NCI-H510A (cell line): ENCODE results near the gene FABP7.
A peak's percentile ranks its signal among the peaks of the same experiment; 100 is the strongest.

Source experiments
- DNase-seq: peaks from one replicate; lab custom pipeline; 2025; lab: John Stamatoyannopoulos, UW

Gene FABP7

DNA sequence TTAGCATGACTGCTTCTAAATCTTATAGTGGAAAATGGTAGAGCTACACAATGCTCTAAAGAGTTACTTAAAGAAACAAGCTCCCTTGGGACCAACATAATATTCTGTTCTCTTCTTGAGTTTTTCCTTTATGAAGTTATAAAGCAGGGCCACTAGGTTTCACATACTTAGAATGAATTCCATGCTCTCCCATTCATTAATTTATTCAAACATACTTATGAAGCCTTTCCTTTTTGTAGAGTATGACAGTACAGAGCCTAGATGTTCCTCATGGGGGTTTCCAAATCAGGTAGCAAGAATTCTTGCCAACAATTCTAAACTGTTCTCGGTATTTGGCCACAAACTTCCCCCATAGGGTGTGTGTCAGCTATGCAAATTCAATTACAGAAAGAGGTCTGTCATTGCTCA is 20.6 kb upstream of the FABP7 start:
- DNase-seq: no peak

- no peak for DNase-seq
Measured at GRCh38 chr6:122760330-122760729, 19.2 kb upstream of the FABP7 start.

GRCh38 chr6:122766256-122766655 is 13.3 kb upstream of the FABP7 start:
- DNase-seq: no peak

DNA sequence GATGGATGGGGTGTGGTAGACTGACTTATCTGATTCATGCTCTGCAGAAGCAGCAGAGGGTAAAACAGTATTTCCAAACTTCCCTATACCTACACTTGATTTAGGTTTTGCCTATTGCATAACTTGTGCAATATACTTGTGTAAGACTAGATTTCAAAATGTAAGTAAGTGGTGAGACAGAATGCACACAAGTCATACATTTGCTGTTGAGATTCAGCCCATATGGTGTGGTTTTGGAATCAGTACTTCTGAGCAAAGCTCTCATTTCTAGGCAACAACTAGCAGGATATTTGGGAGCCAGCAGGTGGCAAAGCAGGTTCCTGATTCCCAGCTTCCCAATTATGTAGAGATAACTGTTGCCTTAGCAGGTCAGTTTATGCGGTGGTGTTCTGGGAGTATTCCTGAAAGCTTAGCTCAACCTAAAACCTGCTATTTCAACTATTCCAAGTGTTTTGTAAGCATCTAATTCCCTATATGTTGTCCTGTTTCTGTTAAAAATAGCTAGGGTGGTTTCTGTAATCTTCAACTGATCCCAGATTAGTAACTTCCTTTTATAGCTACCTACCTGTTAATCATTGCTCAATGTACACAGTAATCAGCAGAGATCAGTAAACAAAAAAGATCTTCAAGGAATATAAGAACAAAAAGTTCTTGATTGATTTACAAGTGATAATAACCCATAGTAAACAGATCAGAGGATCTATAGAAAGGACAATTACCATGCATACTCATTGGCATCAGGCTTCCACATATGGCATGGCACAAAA is 8.5 kb upstream of the FABP7 start:
- no peak for DNase-seq

GRCh38 chr6:122772724-122773415 is 6.6 kb upstream of the FABP7 start:
- no peak for DNase-seq

GRCh38 chr6:122775975-122776374 is 3.5 kb upstream of the FABP7 start:
- no peak for DNase-seq

GRCh38 chr6:122778302-122778701 is 1.2 kb upstream of the FABP7 start:
- no peak for DNase-seq

DNA sequence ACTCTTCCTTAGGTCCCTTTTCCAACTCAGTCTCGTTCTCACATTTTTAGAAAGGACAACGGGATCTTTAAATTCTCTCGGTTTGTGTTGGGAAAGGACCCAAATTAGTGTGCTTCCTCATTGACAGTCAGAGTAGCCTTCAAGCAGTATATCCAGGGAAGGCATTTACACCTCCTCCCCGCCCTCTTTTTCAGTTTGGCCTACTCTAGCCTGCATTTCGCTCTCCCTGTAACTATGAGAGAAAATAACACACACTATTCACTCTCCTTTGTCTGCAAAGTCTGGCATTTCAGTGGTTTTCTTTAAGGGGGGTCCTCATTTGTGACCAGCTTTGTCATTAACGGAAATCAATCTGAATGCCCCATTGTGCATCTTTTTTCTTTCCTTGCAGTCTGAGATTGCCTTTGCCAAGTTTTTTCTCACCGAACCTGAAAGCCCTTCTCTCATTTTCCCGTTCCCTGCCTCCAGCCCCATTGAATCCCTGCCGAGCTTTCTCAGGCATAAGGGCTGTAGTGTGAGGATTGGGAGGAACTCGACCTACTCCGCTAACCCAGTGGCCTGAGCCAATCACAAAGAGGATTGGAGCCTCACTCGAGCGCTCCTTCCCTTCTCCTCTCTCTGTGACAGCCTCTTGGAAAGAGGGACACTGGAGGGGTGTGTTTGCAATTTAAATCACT is 393 bp upstream of the FABP7 start:
- no peak for DNase-seq

DNA sequence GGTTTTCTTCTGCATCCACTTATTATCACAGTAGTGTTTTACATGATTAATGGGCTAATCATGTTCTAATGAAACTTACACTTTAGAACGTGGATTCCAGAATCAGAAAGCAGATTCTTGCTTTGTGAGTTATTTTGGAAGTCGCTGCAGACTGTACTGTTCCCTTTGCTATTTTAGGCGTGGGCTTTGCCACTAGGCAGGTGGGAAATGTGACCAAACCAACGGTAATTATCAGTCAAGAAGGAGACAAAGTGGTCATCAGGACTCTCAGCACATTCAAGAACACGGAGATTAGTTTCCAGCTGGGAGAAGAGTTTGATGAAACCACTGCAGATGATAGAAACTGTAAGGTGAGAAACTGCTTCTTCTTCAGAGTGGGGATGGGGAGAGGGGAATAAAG is 598 bp downstream of the FABP7 start:
- no peak for DNase-seq

GRCh38 chr6:122781716-122782115 is 2.2 kb downstream of the FABP7 start:
- DNase-seq: no peak

DNA sequence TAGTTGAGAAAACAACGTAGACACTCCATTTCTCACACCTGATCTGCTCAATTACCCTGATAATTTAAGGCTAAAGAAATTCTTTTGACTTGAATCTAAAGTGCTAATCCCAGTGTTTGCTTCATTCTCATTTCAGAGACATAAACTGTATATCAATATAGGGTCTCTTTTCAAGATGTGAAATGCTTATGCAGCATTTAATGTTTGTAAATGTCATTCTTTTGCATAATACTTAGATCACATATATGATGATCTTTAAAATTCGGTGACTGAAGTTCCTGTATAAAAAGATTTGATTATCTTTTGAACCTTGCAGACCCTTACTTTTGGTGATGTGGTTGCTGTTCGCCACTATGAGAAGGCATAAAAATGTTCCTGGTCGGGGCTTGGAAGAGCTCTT is 3.9 kb downstream of the FABP7 start:
- DNase-seq: no peak

- no peak for DNase-seq
Measured at GRCh38 chr6:122785891-122786290, 6.4 kb downstream of the FABP7 start.

- DNase-seq: no peak
Measured at GRCh38 chr6:122787721-122788120, 8.2 kb downstream of the FABP7 start.

- no peak for DNase-seq
Measured at GRCh38 chr6:122788208-122788607, 8.7 kb downstream of the FABP7 start.

DNA sequence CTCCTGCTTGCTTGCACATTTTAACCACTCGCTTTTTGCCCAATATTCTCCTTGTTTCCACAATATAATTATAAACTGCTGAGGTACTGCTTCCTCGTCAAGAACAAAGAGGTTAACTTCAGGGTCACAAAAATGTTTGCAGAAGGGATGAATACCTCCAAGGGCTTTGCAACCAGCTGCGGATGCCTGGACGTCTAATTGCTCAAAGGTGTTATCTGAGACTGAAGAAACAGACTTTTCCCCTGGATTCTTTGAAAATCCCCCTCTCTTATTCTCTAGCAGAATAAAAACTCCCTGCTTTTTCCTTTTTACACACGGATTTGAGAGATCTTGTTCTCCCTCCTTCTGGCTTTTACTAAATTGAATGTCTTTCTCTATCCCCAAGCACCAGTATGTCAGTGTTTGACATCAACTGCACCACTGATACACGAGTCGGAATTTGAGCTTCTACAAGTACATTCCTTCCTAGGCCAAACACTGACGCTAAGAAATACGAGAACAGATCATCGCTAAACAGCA is 9.2 kb downstream of the FABP7 start:
- DNase-seq: no peak

GRCh38 chr6:122789182-122790027 is 9.9 kb downstream of the FABP7 start, which contains the start of gene SMPDL3A:
TSS of gene SMPDL3A (plus strand) at chr6:122789258. CDS start at chr6:122789347, 89 bp downstream.
- peak; percentile 42 for DNase-seq

DNA sequence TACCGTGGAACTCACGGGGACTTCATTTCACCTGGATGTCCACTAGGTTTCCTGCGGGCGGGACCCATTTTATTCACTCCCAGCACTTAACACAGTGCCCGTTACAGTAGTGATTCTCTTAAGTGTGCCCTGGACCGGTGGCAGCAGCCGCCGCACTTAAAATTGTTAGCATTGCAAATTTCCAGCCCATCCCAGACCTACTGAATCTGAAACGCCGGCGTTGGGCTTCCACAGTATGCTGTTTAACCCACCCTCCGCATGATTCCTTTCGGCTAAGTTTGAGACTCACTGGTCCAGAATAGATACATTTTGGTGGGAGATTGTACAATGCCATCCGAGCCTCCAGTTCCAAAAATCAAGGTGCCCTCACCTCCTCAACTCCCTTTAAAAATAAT is 10.5 kb downstream of the FABP7 start:
- DNase-seq: no peak

DNA sequence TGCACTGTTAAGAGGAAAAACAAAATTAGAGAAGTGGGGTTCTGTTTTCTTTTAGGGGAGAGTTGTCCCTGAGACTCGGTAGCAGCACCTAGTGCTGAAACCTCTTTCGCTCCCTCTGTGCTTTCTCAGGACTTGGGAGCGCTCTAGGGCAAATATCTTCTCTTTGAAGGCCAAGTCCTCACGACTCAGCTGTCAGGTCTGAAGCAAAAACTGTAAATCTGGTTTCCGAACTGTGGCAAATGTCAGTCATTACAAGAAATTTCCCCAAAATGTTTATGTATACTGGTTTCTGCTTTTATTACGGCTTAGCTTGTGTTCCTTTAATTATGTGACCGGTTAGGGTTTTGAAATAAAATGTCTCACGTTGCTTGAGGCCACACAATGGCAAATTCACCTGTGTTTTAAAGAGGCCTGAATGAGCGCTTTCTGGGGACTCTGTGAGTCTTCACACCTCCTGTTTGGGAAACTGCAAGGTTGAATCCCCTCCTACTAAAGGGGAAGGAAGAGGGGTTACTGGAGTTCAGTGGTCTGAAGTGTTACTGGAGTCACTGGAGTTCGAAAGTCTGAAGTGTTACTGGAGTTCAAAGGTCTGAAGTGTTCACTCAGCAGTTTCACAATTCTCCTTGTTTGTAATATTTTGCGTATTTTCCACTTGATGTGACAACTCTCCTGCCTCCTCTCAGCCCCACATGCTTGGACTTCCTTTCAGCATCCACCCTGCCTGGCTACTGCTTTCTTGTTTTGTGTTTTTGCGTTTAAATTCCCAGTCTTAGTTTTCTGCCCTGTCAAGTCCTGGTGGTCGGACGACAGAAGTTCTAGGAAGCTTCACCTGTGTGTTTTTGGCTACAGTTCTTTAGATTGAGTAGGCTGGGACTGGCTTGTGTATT is 11.2 kb downstream of the FABP7 start:
- no peak for DNase-seq

DNA sequence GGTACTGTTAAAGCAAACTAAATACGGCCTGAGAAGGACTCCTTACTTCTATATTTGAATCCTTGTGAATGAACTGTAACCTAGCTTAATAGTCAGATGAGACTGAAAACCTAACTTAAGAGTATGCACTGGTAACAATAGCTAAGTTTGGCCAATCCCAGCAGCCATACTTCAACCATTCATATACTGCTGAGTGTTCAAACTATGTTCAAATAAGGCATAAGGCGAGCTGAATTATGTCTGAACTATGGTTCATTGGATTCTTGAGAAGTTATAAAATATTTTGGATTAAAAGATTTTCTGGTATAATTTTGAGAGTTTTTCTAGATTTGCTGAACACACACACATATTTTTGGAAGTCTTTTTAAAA is 11.8 kb downstream of the FABP7 start:
- DNase-seq: no peak

DNA sequence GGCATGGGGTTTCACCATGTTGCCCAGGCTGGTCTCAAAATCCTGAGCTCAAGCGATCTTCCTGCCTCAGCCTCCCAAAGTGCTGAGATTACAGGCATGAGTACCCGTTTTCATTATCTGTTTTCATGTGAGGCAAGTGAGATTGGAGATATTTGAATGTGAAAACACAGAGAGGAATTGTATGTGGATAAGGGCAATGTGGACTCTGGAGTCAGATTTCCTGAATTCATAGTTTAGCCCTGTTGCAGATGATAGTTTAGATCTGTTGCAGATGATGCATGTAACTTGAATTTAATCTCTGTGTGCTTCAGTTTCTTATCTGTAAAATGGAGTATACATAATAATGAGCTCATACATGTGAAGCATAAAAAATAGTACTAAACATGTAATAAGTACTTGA is 13.2 kb downstream of the FABP7 start:
- DNase-seq: no peak

DNA sequence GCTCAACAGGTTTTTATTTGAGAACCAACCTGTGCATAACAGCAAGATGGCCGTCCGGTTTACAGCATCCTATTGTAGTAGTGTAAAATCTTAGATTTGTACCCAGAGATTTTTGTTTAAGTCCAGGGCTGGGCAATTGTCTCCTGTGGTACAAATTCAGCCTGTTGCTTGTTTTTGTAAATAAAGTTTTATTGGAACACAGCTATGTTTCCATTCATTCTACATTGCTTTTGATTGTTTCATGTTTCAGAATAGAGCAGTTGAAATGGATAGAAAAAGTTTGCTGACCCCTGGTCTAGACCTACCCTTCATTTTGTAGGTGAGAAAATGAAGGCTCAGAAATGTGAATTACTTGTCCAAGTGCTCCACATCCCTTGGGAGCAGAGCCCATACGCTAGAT is 18.0 kb downstream of the FABP7 start:
- no peak for DNase-seq
